Choroid plexus epithelial cell (primary cell): ENCODE measurements around the gene NCKAP1.
"Not testable (repeated sequence)": the region's sequence is repeated elsewhere in the genome, so short reads cannot be mapped to it uniquely, and the experiment has no call there.

Experiments used
- DNase-seq: peaks from one replicate; pipeline ENCODE4 v3.0.0-alpha.2; 2010; ENCODE audit warnings: low read depth
- H3K4me3 ChIP-seq: 2 replicates; pipeline ENCODE4 v1.5.1; 2011; ENCODE audit warnings: low read depth, mild to moderate bottlenecking, control low read depth, low read length, moderate library complexity
- TF ChIP-seq, protein P1 (sequence below): conservative IDR thresholded peaks from 2 replicates; pipeline ENCODE4 v1.5.1; 2011; ENCODE audit warnings: low read depth, mild to moderate bottlenecking, control low read depth, inconsistent platforms, low read length, moderate library complexity

The NCKAP1 gene

GRCh38 chr2:183001948-183002347, 36.3 kb downstream of the NCKAP1 start:
- no peak for DNase-seq
- H3K4me3 ChIP-seq: no peak overlapping the region

DNA sequence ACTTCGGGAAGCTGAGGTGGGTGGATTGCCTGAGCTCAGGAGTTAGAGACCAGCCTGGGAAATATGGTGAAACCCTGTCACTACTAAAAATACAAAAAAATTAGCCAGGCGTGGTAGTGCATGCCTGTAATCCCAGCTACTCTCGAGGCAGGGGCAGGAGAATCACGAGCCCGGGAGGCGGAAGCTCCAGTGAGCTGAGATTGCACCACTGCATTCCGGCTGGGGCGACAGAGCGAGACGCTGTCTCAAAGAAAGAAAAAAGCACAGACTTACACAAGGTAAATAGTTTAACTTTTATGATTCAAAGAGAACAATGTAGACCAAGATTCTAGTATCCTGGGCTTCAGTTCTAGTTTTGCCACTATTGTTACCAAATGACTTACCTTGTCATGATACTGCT, 37.4 kb downstream of the NCKAP1 start:
- DNase-seq: no peak
- H3K4me3 ChIP-seq: no peak overlapping the region
- TF ChIP-seq, protein P1, sequence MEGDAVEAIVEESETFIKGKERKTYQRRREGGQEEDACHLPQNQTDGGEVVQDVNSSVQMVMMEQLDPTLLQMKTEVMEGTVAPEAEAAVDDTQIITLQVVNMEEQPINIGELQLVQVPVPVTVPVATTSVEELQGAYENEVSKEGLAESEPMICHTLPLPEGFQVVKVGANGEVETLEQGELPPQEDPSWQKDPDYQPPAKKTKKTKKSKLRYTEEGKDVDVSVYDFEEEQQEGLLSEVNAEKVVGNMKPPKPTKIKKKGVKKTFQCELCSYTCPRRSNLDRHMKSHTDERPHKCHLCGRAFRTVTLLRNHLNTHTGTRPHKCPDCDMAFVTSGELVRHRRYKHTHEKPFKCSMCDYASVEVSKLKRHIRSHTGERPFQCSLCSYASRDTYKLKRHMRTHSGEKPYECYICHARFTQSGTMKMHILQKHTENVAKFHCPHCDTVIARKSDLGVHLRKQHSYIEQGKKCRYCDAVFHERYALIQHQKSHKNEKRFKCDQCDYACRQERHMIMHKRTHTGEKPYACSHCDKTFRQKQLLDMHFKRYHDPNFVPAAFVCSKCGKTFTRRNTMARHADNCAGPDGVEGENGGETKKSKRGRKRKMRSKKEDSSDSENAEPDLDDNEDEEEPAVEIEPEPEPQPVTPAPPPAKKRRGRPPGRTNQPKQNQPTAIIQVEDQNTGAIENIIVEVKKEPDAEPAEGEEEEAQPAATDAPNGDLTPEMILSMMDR: no peak

More at GRCh38 chr2:183001948-183002347, 36.3 kb downstream of the NCKAP1 start:
- TF ChIP-seq, protein P1: no peak

GRCh38 chr2:182999348-183000028, 38.8 kb downstream of the NCKAP1 start:
- no peak for DNase-seq
- TF ChIP-seq, protein P1: no peak
- H3K4me3 ChIP-seq: no peak overlapping the region

GRCh38 chr2:182994228-182994912, 43.9 kb downstream of the NCKAP1 start:
- TF ChIP-seq, protein P1: no peak
- H3K4me3 ChIP-seq: no peak overlapping the region
- no peak for DNase-seq

DNA sequence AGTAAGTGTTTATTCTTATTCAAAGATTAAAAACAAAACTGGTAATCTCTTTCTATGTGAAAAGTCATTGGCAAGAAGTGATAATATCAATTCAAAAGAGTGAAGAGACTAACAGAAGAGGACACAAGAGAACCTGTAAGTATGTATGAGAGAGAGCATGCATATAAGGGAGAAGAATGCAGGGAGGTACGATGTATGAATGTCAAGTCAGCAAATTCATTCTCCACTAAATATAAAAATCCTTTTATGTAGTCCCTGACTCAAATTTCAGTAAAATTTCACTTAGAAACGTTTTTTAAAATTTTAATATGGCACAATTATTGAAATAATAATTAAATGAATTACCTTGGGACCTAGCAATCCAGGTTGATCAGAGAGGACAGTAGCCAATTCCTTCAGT, 55.3 kb downstream of the NCKAP1 start:
- no peak for DNase-seq
- TF ChIP-seq, protein P1: no peak
- H3K4me3 ChIP-seq: no peak overlapping the region

GRCh38 chr2:182981475-182981874, 56.8 kb downstream of the NCKAP1 start:
- DNase-seq, H3K4me3 ChIP-seq: not testable (repeated sequence)

DNA sequence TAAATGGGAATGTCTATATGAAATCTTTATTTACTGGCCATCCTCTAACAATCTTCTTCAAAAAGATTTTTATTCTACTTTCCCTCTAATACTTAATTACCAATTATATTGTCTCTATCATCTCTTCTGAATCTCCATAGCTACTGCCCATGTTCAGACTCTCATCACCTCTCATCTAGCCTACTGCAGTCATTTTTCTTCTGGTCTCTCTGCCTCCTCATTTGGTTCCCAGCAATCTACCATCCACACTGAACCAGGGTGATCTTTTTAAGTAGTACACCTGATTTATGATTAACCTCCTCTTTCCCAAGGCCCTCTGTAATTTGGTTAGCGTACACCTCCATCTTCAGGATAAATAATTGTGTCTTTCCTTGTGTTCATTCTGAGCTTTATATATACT, 57.6 kb downstream of the NCKAP1 start:
- TF ChIP-seq, protein P1: no peak
- no peak for DNase-seq
- H3K4me3 ChIP-seq: no peak overlapping the region
